Measurements from ENCODE around the gene DLGAP3. TPM values are rescaled to one million over a fixed set of nuclear protein-coding genes. Genes with fewer than 3 reads are reported as not detected.
"Not testable (repeated sequence)": the region's sequence is repeated elsewhere in the genome, so short reads cannot be mapped to it uniquely, and the experiment has no call there.

The DLGAP3 gene
- total RNA-seq, 2 experiments from 2014 or later, result 0.82 to 0.88 TPM

DNA sequence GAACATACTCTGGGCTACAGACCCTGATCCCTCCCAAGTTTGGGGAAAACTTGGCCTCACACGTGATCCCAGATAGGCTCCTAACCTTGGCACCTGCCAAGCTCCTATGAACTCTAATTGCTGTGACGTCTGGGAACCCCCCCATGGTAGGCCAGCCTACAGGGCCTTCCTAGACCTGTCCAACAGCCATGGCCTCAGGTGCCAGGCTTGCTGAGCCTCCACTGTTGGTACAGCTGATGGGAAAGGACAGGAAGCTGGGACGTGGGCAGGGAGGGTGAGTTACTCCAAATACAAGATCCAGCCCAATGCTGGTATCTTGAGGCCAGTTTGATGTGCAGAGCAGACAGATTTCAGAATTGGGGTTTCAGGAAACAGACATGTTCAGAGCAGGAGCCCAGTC is 89.0 kb downstream of the DLGAP3 start:
- CTCF ChIA-PET, result interaction anchor here (0.7 kb wide), 1 partner anchor 14 kb away, joined by 3 read pairs; no protein-coding TSS in a partner anchor
- H3K4me1 Mint-ChIP-seq (ENCODE audit: low read depth), result no peaks in the 10 kb centered on the region
- no peaks in the 10 kb centered on the region for H3K27me3 Mint-ChIP-seq
- intact Hi-C loops (cut with micrococcal nuclease), result no loop called here
- peaks cover 2% of the 10 kb centered on the region for H3K36me3 Mint-ChIP-seq
- POLR2A ChIA-PET, result no interaction called here
- no peaks in the 10 kb centered on the region for H3K9me3 Mint-ChIP-seq
- H3K4me3 Mint-ChIP-seq, result no peak overlapping the region
- DNase-seq, result no peak
- H3K27ac Mint-ChIP-seq, result no peak overlapping the region

DNA sequence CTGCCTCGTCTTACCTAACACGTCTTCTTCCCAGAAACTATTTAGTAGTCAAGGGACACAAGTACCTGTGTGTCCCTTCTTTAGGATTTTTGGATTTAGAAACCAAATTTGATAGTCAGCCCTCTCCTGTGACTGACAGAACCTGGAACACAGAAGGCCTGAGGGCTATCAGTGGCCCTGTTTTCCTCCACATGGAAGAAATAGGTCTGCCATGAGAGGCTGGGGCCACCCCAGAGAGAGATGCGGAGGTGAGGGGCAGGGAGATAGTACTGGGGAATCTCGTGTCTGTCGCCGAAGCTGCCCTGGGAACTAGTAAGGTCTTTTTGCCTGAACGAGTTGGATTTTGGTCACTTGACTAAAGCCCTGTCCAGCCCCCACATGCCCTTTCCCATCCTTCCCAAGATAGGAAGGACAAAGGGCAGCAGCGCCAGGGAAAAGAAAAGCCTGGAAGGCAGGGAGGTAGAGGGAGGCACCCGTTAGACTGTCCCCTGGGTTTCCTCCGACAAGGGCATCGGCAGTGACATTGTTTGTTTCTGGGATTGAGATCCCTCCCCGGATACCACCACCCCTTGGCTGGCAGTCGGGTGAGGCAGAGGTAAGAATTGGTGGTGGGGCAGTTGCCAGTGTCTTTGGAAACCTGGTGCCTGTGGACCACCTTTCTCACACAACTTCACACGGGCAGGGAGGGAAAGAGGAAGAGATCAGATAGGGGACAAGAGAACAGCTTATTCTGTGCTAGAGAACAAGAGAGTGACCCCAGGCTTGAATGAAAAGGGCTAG is 89.7 kb downstream of the DLGAP3 start:
- CTCF ChIA-PET, result interaction anchor here (1.0 kb wide), 1 partner anchor 13 kb away, joined by 3 read pairs; no protein-coding TSS in a partner anchor

DNA sequence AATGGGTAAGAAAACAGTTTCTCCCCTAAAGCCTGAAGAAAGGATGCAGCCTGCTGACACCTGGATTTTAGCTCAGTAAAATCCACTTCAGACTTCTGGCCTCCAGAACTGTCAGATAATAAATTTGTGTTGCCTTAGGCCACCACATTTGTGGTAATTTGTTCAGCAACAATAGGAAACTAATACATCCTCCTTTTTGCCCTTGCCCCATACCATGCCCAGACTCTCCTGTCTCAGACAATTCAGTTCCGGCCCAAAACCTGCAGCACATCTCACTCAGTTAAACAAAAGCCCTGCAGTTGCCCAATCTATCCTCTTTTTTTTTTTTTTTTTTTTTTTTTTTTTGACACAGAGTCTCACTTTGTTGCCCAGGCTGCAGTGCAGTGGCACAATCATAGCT is 95.7 kb downstream of the DLGAP3 start:
- no peak for DNase-seq
- Mint-ChIP-seq H3K4me3 (no peak overlapping the region), H3K27me3 (no peaks in the 10 kb centered on the region), H3K36me3 (no peaks in the 10 kb centered on the region), H3K9me3 (no peaks in the 10 kb centered on the region), H3K4me1 (ENCODE audit: low read depth) (no peaks in the 10 kb centered on the region), H3K27ac (no peak overlapping the region)
- intact Hi-C loops (cut with micrococcal nuclease), result no loop called here
- POLR2A ChIA-PET, result no interaction called here
- CTCF ChIA-PET, result no interaction called here

More for the DNA sequence above, 89.7 kb downstream of the DLGAP3 start:
- DNase-seq, result no peak
- Mint-ChIP-seq H3K36me3 (peaks cover 2% of the 10 kb centered on the region), H3K9me3 (no peaks in the 10 kb centered on the region), H3K27me3 (no peaks in the 10 kb centered on the region), H3K4me1 (ENCODE audit: low read depth) (no peaks in the 10 kb centered on the region), H3K4me3 (no peak overlapping the region), H3K27ac (no peak overlapping the region)
- intact Hi-C loops (cut with micrococcal nuclease), result no loop called here
- POLR2A ChIA-PET, result no interaction called here

DNA sequence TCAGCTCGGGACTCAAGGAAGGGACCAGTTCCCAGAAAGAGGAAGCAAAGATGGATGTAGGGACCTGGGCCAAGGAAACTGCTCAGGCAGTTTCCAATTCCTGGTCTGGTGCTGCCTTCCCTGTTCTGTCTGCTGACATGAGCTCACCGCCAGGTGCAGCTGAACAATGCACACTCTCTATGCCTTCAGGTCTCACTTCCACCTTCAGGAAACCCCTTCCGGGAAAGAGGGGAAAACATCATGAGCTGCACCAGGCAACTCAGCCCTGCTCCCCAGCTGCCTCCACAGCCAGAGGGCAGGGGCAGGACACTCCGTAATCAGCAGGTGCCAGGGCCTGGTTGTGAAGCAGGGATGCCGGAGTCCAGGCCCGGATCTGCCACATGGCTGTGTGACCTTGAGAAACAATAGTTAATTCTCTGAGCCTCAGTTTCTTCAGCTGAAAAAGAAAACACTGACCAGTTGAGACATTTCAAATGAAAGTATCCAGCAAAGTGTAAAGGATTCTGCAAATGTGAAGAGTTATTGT is 97.7 kb downstream of the DLGAP3 start:
- Mint-ChIP-seq H3K27ac (no peak overlapping the region), H3K36me3 (no peaks in the 10 kb centered on the region), H3K9me3 (no peaks in the 10 kb centered on the region), H3K4me1 (ENCODE audit: low read depth) (no peaks in the 10 kb centered on the region), H3K27me3 (no peaks in the 10 kb centered on the region), H3K4me3 (no peak overlapping the region)
- CTCF ChIA-PET, result no interaction called here
- intact Hi-C loops (cut with micrococcal nuclease), result no loop called here
- DNase-seq, result no peak
- POLR2A ChIA-PET, result no interaction called here

DNA sequence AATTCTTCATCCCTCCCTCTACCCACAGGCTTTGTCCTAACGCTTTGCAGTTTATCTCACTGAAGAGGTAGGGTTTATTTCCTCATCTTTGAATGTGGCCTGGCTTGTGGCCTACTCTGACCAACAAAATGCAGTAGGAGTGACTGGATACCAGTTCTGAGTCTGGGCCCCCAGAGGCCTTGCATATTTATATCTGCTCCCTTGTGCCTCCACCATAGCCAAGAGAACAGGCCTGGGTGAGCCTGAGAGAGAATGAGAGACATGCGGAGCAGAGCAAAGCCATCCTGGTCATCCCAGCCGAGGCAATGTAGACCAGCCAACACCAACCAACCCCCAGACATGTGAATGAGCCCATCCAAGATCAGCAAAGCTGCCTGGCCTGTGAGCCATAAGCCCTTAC is 100.2 kb downstream of the DLGAP3 start:
- Mint-ChIP-seq H3K36me3 (no peaks in the 10 kb centered on the region), H3K27ac (no peak overlapping the region), H3K4me1 (ENCODE audit: low read depth) (no peaks in the 10 kb centered on the region), H3K4me3 (no peak overlapping the region), H3K27me3 (no peaks in the 10 kb centered on the region), H3K9me3 (no peaks in the 10 kb centered on the region)
- CTCF ChIA-PET, result no interaction called here
- intact Hi-C loops (cut with micrococcal nuclease), result no loop called here
- POLR2A ChIA-PET, result no interaction called here
- DNase-seq, result no peak

DNA sequence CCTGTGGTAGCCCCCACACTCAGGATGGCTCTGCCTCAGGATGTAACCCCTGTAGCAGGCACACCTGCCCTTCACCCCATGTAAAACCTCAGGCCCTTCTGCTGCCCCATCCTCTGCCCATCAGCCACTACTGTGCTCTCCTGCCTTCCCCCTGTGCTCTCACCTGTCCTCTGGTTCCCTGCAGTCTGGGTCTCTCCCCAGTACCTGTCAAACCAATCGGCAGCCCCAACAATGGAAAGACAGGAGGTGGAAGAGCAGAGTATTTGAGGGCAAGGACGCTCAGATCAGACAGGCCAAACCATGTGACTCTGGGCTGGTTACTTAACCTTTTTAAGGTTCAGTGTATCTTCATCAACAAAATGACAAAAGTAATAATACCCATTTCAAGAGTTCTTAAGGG is 100.8 kb downstream of the DLGAP3 start:
- intact Hi-C loops (cut with micrococcal nuclease), result no loop called here
- DNase-seq, result no peak
- no peaks in the 10 kb centered on the region for H3K36me3 Mint-ChIP-seq
- POLR2A ChIA-PET, result no interaction called here
- H3K4me1 Mint-ChIP-seq (ENCODE audit: low read depth), result no peaks in the 10 kb centered on the region
- H3K27me3 Mint-ChIP-seq, result no peaks in the 10 kb centered on the region
- CTCF ChIA-PET, result no interaction called here
- H3K9me3 Mint-ChIP-seq, result no peaks in the 10 kb centered on the region
- no peak overlapping the region for H3K4me3 Mint-ChIP-seq
- no peak overlapping the region for H3K27ac Mint-ChIP-seq

DNA sequence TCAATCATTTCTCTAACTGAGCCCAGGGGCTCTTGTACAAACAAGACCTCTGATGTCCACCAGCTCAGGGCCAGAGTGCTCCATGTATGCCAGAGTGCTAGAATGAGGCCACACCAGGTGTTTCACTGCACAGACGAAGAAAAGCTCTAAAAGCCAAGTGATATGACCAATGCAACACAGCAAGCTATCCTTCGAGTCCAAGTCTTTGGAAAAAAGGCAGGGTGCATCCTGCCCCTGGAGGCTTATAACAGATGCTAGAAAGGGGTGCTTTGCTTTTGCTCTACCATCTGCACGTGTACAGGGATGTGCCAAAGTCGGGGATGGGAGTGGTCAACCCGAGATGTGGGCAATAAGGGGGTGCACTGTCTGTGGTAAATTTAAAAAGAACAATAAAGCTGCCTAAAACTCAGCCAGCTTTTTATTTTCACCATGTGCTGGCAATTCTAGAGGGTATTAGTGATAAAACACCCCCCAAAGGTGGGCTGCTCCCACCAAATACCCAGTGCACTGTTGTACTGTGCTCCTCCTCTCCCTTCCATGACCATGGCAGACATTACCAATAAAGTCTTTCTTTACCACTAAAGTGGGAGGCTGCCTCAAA is 102.0 kb downstream of the DLGAP3 start:
- Mint-ChIP-seq H3K9me3 (no peaks in the 10 kb centered on the region), H3K36me3 (no peaks in the 10 kb centered on the region), H3K27ac (no peak overlapping the region), H3K4me1 (ENCODE audit: low read depth) (no peaks in the 10 kb centered on the region), H3K4me3 (no peak overlapping the region), H3K27me3 (no peaks in the 10 kb centered on the region)
- intact Hi-C loops (cut with micrococcal nuclease), result no loop called here
- POLR2A ChIA-PET, result interaction anchor here (0.5 kb wide), 1 partner anchor 10 kb away, joined by 5 read pairs; no protein-coding TSS in a partner anchor
- DNase-seq, result no peak
- CTCF ChIA-PET, result interaction anchor here (0.5 kb wide), 1 partner anchor 1426 kb away, joined by 3 read pairs; no protein-coding TSS in a partner anchor

DNA sequence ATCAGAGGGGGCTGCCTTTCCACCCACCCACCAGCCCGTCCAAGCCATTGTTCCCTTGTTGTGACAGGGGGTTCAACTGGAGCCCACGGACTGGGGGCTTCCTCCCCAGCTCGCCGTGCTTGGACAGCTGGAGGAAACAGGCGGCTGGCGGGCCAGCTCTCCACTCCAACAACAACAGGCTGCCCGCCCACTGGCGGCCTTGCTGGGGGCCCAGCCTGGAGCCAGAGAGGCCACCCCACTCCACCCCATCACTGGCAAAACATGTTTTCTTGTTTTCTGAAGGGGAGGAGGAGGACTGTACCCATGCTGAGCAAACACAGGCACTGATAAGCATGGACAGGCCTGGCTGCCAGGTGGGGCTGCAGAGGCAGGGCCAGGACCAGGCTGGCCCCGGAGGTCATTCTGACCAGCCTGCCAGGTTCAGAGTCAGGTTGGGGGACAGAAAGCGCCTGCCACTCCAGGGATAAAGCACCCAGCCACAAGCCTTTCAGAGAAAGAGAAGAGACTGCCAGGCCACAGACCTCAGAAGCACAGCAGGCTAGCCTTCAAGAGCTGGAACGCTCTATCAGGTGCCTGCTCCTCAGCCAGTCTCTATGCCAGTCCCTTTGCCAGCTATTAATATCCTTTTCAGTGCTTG is 103.9 kb downstream of the DLGAP3 start:
- H3K27ac Mint-ChIP-seq, result no peak overlapping the region
- ChIA-PET POLR2A (no interaction called here), CTCF (no interaction called here)
- no peaks in the 10 kb centered on the region for H3K36me3 Mint-ChIP-seq
- H3K9me3 Mint-ChIP-seq, result no peaks in the 10 kb centered on the region
- no peak for DNase-seq
- no peak overlapping the region for H3K4me3 Mint-ChIP-seq
- no peaks in the 10 kb centered on the region for H3K4me1 Mint-ChIP-seq (ENCODE audit: low read depth)
- no peaks in the 10 kb centered on the region for H3K27me3 Mint-ChIP-seq
- intact Hi-C loops (cut with micrococcal nuclease), result no loop called here

DNA sequence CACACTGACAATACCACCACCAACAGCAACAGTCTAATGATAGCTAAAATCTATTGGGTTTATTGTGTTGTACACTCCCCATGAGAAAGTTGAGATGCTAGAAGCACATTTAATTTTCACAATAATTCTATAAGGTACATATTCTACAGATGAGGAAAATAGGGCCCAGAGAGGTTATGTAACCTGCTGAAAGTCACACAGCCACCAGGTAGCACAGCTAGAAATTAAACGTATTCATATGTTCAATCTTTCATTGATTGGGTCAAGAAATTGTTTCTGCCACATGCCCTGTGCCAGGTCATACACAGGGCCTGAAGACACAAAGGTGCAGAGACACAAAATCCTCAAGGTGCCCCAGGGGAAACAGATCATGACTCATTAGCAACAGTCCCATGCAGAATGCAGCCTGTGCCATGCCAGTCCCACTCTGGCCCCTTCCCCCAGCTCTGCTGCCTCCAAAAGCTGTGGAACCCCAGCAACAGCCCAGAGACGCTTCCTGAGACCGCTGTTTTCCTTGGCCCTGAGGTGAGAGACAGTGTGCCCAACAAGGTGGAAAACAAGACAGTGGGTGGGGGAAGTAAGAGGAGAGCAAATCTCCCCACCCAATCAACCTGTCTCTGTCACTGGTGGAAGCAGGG is 104.5 kb downstream of the DLGAP3 start:
- no peak for DNase-seq
- H3K27ac Mint-ChIP-seq, result no peak overlapping the region
- H3K36me3 Mint-ChIP-seq, result no peaks in the 10 kb centered on the region
- intact Hi-C loops (cut with micrococcal nuclease), result no loop called here
- ChIA-PET POLR2A (no interaction called here), CTCF (interaction anchor here (1.0 kb wide), 1 partner anchor 27 kb away, joined by 4 read pairs; no protein-coding TSS in a partner anchor)
- no peaks in the 10 kb centered on the region for H3K27me3 Mint-ChIP-seq
- no peaks in the 10 kb centered on the region for H3K4me1 Mint-ChIP-seq (ENCODE audit: low read depth)
- H3K9me3 Mint-ChIP-seq, result no peaks in the 10 kb centered on the region
- H3K4me3 Mint-ChIP-seq, result no peak overlapping the region

DNA sequence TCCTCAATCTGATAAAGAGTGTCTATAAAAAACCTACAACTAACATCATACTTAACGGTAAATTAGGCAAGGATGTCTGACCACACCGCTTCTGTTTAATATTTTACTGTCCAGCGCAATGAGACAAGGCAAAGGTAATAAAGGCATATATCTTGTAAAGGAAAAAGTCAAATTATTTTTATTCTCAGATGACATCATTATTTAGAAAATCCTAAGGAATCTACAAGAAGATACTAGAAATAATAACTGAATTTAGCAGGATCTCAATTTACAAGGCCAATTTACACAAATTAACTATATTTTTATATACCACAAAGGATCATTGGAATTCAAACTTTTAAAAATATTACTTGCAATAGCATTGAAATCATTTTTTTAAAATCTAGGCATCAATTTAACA is 107.2 kb downstream of the DLGAP3 start:
- no peaks in the 10 kb centered on the region for H3K4me1 Mint-ChIP-seq (ENCODE audit: low read depth)
- H3K4me3 Mint-ChIP-seq, result no peak overlapping the region
- CTCF ChIA-PET, result no interaction called here
- intact Hi-C loops (cut with micrococcal nuclease), result no loop called here
- H3K27me3 Mint-ChIP-seq, result no peaks in the 10 kb centered on the region
- H3K9me3 Mint-ChIP-seq, result no peaks in the 10 kb centered on the region
- no peak for DNase-seq
- no peak overlapping the region for H3K27ac Mint-ChIP-seq
- H3K36me3 Mint-ChIP-seq, result no peaks in the 10 kb centered on the region
- POLR2A ChIA-PET, result no interaction called here

DNA sequence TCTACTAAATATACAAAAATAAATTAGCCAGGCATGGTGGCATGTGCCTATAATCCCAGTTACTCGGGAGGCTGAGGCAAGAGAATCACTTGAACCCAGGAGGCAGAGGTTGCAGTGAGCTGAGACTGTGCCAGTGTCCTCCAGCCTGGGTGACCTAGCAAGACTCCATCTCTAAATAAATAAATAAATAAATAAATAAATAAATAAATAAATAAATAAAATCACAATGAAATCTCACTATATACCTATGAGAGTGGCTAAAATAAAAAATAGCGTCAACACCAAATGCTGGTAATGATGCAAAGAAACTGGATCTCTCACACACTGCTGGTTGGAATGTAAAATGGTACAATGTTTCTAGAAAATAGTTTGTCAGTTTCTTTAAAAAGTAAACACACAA is 110.6 kb downstream of the DLGAP3 start:
- DNase-seq; H3K9me3 Mint-ChIP-seq; POLR2A ChIA-PET; H3K27me3 Mint-ChIP-seq; intact Hi-C loops (cut with micrococcal nuclease); H3K4me1 Mint-ChIP-seq (ENCODE audit: low read depth); H3K4me3 Mint-ChIP-seq; H3K36me3 Mint-ChIP-seq; CTCF ChIA-PET; H3K27ac Mint-ChIP-seq: not testable (repeated sequence)

DNA sequence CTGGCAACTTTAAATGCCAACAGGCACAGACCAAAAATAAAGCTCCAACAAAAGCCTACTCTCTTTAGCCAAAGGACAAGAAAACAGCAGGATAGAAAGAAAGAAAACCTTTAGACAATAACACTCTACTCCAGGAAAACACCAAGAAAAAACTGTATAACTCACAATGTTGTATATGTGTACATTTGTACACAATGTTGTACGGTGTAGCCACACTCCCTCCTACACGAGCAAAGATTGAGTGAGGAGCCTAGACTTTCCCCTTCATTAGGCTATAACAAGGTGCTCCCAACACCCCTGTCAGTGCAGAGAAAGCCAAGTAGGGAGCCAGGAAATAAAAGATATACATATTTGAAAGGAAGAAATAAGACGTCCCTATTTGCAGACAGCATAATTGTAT is 112.7 kb downstream of the DLGAP3 start:
- Mint-ChIP-seq H3K4me1 (ENCODE audit: low read depth) (no peaks in the 10 kb centered on the region), H3K27ac (no peak overlapping the region), H3K9me3 (no peaks in the 10 kb centered on the region), H3K36me3 (no peaks in the 10 kb centered on the region), H3K27me3 (no peaks in the 10 kb centered on the region), H3K4me3 (no peak overlapping the region)
- intact Hi-C loops (cut with micrococcal nuclease), result no loop called here
- ChIA-PET POLR2A (no interaction called here), CTCF (interaction anchor here (0.5 to 1.5 kb wide), 4 partner anchors 10 to 125 kb away, joined by 3 read pairs; no protein-coding TSS in a partner anchor)
- no peak for DNase-seq

Measured in activated CD4-positive, alpha-beta memory T cell treated with anti-CD3 and anti-CD28 coated beads for 36 hours (primary cell).